ENCODE results near the gene CCDC110.

CCDC110 gene

DNA sequence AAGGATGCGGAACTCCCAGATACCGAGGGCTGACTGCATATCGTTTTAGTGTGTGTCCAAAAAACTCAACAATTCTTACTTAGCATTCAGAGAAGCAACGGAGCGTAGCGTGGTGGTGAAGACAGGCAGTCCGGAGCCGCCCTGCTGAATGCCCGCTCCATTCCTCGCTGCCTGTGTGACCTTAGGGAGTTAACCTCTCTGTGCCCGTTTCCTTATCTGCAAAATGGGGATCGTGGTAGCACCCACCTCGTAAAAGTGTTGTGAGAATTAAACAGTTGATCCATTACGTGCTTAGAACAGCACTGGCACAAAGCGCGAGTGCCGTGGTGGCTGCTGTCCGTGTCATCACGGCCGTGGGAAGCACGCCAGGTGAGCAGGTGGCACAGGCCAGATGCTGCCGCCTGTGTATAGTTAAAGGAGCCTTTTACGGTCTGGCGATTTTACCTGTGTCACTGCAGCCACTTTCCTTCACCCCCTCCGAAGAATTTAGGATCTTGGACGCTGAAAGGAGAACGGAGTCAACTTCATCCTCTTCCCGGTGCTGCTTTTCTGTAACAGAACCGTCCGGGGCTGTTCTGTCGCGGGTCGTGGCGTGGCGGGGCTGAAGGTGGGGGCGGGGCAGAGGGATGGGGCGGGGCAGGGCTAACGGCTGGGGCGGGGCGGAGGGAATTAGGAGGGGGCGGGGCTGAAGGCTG, 885 bp downstream of the CCDC110 start:
- DNase-seq: peak in 1 of 2 experiments; percentile 63

DNA sequence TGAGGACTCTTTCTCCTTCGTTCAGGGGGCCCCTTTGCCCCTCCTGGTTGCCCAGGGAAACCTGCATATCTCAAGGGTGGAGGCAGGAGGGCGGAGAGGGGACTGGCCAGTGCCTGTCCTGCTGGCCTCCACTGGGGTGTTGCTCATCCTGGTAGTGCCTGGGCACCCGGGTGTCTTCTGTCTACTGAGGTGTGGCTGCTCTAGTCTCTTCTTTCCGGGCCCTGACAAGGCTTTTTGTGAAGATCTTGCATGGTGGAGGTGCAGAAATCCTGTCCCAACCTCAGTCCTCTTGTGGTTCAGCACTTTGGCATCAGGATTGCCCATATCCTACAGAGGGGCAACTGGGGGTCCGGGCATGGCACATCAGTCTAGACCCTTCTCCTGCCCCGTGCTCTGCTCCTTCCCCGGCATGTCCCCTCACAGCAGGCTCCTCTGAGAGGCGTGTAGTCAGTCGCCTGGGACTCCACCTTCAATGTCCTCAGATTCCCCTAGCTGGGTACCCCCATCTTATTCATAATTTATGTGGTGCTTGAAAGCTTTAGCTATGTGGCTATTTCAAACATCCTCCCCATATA, 1.9 kb downstream of the CCDC110 start:
- no peak for DNase-seq

DNA sequence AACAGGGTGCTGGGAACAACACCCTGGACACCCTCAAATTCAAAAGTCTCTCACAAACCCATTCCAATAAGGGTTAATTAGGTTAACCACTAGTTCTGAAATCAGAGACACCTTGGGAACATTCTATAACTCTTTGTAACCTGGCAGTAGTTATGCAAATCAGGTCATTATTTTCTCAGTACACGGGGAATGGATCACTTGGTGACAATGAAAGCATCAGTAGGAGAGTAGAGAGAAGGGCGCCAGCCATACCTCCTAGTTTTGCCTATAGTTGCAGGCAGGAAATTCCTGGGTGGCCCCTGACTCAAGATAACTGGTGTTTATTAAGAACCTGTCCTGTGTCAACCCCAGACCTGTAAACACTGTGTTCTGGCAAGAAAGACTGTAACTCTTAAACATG, 2.5 kb downstream of the CCDC110 start:
- no peak for DNase-seq

DNA sequence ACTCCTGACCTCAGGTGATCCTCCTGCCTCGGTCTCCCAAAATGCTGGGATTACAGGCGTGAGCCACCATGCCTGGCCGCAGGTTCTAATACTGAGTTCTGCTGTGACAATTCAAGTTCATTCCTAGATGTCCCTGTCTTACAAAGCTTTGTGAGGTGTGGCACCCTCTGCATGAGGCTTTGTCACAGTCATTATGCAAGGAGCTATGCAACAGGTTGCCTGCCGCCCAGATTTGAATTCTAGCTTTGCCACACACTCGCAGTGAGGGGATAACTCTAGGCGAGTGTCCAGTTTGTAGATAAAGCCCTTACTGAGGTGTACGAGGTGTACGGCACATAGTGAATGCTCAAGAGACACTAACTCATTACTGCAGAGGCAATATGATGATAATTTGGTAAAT, 3.5 kb downstream of the CCDC110 start:
- DNase-seq: no peak

DNA sequence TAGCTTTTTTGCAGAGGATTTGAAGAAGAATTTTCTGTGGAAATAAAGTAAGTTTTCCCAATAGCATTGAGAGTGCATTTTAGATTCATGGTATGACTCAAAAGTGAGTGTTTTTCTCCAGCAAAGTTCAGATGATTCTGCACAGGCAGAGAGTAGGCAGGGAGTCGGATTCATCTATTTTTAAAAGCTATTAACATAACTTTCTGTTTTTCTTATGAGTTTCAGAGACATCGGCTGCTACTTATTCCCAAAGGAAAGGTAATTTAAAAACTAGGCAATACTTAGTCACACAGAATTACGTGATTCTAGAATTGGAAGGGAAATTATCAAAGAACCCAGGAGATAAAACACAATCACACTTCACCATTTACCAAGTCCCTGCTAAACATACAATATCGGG, 4.4 kb downstream of the CCDC110 start:
- no peak for DNase-seq

DNA sequence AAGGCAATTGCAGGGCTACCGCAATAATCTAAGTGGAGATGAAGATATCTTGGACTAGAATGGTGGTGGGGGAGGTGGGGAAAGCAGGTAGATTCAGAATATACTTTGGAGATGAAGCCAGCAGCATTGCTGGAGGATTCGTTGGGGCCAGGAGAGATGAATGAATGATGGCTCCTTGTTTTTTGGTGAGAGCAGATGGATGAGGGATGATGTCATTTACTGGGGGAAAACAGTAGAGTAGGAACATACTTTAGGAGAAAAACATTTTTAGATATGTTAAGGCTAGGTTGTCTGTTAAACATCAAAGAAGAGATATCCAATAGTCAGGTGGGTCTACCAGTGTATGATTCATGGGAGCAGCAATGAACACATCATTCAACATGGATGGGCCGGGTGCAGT, 5.8 kb downstream of the CCDC110 start:
- DNase-seq: no peak

DNA sequence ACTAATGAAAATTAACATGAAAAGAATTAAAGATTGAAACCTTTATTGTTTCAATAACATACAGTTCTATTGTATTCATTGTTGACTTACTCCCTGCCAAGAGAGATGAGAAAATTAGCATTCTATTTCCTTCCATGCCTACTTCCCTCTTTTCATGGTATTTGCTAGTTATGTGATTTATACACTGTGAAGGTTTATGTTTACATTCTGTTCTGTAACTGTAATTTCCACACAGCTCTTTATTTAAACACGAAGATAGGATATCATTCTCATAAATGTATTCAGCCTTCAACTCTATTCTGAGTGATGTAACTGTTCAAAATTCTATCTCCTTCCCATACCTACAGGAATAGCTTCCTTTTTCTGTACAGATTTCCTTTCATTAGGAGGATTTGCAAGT, 6.6 kb downstream of the CCDC110 start:
- DNase-seq: no peak

DNA sequence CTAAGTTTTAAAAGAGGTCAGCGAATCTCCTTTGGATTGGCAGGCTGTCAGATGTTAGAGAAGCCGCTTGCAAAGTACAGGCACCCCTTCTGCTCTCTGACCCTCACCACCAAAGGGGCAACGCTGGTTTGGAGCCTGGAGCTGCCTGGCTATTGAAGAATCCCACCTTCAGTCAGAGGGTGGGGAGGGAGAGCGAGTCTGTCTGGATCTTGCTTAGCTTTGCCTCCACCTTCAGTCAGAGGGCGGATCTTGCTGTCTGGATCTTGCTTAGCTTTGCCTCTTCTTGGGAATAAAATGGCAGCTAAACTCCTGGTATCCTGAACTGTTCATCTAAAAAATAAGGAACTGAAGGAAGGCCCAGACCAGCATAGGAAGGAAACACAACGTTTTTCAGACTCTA, 7.3 kb downstream of the CCDC110 start:
- no peak for DNase-seq

DNA sequence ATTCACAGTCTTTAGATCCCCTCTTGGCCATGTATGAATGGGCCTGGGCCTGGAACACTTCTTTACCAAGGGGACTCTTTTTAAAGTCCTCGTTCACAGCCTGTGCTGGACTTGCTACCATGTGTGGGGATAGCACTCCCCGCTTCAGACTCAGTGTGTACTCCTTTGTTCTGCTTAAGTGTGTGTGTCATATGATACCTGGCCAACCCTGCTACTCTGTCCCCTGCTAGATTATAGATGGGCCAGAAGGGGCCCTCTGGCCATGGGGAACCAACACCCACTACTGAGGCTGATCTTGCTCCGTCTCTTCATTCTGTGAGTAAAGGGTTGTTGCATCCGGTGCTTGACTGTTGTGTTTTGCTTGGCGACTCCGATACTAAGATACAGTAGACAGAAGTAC, 8.0 kb downstream of the CCDC110 start:
- DNase-seq: no peak

DNA sequence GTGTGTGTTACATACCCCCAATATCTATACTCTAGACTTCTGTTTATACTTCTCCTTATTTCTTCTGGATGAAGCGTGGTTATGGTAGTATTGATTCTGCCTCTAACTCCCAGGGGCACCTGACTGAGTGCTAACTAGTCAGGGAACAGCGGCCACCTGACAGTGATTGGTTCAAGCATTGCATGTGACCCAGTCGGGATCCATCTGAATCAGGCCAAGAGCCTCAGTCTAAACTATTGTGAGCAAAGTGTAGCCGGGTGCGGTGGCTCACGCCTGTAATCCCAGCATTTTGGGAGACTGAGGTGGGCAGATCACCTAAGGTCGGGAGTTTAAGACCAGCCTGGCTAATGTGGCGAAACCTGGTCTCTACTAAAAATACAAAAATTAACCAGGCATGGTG, 10.0 kb downstream of the CCDC110 start:
- no peak for DNase-seq

DNA sequence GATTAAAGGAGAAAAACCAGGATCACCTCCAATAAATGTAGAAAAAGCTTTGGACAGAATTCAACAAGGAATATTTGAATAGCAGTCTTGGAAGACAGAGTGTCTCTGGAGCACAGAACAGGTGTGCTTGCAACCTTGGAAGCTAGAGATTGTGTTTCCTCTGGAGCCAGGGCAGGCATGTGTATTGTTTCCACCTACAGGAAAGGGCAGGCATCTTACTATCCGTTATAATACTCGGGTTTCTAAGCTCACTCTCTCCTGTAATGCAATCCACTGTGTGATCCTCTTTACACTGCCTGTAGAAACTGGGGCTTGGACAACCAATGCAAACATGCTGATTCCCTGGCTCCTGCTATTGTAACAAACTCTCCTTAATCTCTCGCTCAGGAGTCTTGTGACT, 14.4 kb downstream of the CCDC110 start:
- DNase-seq: no peak

DNA sequence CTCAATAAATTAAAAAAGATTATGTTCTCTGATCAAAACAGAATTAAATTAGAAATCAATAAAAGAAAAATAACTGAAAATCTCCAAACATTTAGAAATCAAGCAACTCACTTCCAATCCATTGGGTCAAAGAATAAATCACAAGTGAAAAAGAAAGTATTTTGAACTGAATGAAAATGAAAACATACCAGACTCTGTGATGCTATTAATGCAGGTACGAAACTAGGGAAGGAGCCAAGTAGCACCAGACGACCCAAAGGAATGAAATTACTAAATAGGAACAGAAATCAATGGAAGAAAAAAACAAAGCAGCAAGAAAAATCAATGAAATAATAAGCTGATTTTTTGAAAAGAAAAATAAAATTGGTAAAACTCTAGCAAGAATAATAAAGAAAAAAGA, 15.4 kb downstream of the CCDC110 start:
- no peak for DNase-seq

DNA sequence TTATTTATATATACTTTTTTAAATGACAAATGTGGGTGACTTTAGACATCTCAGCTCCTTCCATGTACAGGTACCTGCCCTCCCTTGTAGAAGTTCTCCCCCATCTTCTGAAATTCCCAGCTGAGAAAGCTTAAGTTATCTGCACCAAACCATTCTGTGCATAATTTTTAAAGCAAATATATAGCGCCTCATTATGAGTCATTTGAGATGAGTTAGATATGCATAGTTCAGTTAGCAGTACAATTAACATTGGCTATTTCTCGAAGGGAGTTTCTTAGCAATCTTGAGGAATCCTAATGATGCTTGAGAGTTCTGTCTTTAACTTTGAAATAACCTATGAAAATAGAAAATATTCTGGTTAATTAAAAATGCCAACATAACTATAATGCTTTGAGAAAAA, 26.3 kb downstream of the CCDC110 start:
- no peak for DNase-seq

DNA sequence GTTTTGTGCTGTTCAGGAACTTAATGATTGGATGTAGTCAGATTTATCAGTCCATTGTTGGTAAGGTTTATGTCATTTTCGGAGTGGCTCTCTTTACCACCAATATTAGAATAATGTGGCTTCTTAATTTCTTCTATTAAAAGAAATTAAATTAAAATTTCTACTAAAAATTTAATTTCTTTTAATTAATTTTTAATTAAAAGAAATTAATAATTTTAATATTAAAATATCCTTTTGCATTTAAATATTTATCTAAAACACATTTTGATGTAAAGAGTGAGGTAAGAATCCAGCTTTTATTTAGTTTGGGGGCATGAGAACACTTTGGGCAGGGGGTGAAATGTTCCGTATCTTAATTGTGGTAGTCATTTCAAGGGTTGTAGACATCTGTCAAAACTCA, 30.1 kb downstream of the CCDC110 start:
- DNase-seq: no peak

DNA sequence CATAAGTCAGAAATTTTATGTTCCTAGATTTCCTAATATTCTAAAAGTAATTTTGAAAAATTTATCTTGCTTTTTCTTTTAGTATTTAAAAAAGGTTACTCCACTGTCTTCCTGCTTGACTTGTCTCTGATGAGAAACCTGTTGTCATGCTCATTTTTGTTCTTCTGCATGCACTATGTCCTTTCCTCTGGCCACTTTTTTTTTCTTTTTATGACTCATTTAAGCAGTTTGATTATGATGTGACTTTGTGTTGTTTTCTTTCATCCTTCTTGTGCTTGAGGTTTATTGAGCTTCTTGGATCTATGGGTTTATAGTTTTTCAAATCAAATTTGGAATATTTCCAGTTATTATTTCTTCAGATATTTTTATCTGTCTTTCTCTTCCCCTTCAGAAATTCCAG, 33.7 kb downstream of the CCDC110 start:
- no peak for DNase-seq

DNA sequence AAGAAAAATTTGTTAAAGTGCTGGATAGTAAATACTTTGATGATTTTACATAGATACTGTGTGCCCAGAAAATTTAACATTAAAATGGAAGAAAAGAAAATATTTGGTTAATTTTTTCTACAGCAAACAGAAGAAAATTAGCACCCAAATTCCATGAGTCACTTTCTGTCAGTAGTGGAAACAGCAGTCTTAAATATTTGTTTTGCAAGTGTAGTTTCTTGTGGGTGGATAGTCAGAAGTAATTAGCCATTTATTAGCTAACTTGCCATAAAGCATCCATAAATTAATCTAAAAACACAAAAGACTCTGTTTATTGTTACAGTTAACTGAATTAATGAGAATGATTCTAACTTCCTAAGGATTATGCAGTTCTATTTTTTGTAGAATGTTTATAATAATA, 36.1 kb downstream of the CCDC110 start:
- no peak for DNase-seq

DNA sequence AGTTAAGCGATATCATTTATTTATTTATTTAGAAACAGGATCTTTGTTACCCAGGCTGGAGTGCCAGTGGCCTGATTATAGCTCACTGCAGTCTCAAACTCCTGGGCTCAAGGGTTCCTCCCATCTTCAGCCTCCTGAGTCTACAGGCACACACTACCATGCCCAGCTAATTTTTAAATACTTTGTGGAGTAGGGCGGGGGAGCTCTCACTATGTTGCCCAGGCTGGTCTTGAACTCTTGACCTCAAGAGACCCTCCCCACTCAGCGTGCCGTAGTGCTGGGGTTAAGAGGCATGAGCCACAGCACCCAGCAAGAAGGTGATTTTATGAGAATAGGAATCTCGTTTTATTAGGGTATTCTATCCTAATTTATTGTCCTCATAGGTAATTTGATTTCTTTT, 41.9 kb downstream of the CCDC110 start:
- DNase-seq: no peak

DNA sequence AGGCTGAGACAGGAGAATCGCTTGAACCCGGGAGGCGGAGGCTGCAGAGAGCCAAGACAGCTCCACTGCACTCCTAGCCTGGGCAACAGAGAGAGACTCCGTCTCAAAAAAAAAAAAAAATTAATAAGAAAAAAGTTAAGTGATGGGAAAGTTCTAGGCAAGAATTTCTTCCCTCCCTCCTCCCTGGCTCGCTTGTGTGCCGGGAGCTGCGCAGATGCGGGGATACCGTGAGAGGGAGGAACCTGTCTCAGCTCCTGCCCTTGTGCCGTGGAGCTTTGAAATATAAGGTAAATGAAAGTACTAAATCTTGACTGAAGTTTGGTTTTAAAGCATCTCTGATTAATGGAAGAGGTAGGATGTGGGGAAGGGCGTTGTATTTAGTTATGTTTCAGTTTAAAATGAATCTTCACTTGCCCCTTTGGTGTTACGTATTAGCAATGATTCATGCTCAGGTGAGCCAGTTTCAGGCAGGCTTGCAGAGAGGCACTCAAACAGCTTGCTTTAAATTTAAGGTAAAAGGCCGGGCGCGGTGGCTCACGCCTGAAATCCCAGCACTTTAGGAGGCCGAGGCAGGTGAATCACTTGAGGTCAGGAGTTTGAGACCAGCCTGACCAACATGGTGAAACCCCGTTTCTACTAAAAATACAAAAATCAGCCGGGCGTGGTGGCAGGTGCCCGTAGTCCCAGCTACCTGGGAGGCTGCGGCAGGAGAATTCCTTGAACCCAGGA, 44.4 kb downstream of the CCDC110 start:
- DNase-seq: no peak

DNA sequence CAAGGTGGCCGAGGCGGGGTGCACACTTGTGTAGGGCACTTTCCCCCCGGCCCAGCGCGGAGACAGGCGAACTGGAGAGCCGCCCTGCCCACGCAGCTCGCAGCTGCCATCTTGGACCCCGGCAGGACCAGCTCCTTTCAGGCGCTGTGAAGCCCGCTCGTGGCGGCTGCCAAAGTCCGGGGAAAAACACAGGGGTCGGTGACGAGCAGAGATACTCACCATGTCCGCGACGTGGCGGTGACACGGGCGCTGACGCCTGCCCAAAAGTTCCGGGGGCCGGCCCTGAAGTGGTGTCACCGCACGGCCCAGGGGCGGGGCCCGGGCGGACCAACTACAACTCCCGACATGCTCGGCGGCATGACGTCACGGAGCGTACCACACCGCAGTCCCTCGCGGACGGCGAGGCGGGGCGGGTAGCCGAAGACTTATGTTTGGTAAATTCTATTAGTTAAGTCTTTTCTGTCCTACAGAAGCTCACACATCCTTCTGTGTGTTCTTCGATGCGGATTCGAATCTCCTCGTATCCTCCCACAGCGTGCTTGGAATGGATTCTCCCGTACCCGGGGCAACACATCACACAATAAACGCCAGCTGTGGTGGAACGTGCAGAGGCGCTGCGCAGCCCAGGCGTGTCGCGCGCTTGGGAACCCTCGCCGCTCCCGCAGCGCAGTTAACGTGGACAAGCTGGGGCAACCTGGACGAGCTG, 45.7 kb downstream of the CCDC110 start, which contains the start of gene UFSP2:
TSS of gene UFSP2 (minus strand) at position 318 of the 706 bp plus-strand sequence. CDS start at position 222, 96 bp downstream.
- DNase-seq: peak; percentile 75 to 92

DNA sequence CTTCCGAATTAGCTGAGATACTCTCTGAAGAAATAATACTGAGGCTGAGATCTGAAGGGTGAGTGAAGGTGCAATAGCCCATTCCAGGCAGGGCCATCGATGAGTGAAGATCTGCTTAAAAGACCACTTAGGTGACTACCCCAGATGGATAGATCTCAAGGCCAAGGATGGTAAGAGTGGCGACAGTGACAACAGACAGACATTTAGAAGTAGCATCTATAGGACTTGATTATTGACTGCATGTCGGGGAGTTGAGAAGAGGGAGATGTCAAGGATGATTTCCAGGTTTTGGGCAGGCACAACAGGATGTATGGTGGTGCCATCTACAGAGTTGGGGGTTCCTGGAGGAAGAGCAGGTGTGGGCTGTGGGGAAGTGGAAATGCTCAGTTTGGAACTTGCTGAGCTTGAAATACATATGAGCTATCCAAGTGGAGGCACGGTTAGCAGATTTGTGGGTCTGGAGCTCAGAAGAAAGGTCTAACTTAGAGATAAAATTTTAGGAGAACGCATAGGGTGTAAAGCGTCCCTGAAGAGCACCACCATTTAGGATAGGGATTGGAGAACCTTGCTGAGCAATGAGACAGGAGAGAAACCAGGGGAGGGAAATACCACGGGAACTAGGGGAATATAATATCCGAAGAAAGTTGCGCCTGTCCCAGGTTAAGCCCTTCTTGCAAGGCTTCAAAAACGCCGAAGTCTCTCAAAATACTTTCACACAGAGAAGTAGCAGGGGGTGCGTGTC, 46.5 kb downstream of the CCDC110 start:
- DNase-seq: no peak

DNA sequence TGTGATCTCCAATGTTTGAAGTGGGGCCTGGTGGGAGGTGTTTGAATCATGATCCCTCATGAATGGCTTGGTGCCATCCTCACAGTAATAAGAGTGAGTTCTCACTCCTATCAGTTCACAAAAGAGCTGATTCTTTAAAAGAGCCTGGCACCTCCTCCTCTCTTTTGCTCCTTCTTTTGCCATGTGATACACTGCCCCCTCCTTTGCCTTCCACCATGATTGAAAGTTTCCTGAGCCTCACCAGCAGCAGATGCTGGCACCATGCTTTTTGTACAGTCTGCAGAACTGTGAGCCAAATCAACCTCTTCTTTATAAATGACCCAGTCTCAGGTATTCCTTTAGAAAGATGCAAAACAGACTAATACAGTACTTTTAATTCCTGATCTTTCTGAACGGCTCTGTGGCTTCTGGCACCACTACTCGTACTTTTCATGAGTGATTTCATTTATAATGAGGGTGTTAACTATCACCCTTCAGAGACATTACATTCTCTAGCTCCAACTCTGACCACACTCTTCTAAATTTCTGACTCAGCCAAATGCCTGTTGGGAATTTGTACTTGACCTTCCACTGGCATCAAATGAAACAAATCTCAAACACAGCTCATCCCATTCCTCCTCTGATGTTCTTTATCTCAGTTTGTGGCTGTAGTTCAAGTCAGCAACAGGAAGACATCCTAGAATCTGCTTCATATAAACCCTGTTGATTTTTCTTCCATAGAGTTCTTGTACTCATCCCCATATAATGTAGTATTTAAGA, 50.0 kb downstream of the CCDC110 start:
- DNase-seq: no peak

DNA sequence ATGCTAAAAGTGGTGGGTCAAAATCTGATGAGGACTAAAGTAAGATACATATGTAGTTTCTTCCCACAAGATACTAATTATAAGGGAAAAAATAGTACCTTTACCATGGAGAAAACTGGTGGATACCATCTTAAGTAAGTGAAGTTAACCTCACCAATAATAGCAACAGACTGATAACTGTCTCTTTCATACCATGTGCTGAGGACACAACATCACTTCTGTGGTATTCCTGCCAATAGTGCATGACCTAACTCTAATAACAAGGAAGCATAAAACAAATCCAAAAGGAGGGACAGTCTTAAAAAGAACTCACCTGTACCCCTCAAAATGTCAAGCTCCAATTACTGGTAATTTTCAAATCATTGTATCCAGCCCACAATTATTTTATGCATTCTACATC, 54.6 kb downstream of the CCDC110 start:
- no peak for DNase-seq
